Neuron (in vitro differentiated cells): Measurements from ENCODE around the gene CCDC61.

ENCODE experiments used
- H2AFZ ChIP-seq: one replicate; pipeline ENCODE4 v1.6.1; 2013; ENCODE audit warnings: low read depth, mild to moderate bottlenecking, inconsistent platforms, low read length, moderate library complexity
- H3K27me3 ChIP-seq: one replicate; pipeline ENCODE4 v1.6.1; 2013; ENCODE audit warnings: low read length; ENCODE audit not compliant: insufficient read depth
- H3K36me3 ChIP-seq: one replicate; pipeline ENCODE4 v1.6.1; 2013; ENCODE audit warnings: low read length; ENCODE audit not compliant: insufficient read depth
- H3K4me1 ChIP-seq: one replicate; pipeline ENCODE4 v1.6.1; 2013; ENCODE audit warnings: low read length; ENCODE audit not compliant: insufficient read depth
- H3K4me3 ChIP-seq: 2 replicates; pipeline ENCODE4 v1.5.1; 2013; ENCODE audit warnings: mild to moderate bottlenecking, low read length, moderate library complexity
- H3K9me3 ChIP-seq: one replicate; pipeline ENCODE4 v1.6.1; 2013; ENCODE audit warnings: low read length

CCDC61 gene, protein sequence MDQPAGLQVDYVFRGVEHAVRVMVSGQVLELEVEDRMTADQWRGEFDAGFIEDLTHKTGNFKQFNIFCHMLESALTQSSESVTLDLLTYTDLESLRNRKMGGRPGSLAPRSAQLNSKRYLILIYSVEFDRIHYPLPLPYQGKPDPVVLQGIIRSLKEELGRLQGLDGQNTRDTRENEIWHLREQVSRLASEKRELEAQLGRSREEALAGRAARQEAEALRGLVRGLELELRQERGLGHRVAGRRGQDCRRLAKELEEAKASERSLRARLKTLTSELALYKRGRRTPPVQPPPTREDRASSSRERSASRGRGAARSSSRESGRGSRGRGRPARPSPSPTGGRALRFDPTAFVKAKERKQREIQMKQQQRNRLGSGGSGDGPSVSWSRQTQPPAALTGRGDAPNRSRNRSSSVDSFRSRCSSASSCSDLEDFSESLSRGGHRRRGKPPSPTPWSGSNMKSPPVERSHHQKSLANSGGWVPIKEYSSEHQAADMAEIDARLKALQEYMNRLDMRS

DNA sequence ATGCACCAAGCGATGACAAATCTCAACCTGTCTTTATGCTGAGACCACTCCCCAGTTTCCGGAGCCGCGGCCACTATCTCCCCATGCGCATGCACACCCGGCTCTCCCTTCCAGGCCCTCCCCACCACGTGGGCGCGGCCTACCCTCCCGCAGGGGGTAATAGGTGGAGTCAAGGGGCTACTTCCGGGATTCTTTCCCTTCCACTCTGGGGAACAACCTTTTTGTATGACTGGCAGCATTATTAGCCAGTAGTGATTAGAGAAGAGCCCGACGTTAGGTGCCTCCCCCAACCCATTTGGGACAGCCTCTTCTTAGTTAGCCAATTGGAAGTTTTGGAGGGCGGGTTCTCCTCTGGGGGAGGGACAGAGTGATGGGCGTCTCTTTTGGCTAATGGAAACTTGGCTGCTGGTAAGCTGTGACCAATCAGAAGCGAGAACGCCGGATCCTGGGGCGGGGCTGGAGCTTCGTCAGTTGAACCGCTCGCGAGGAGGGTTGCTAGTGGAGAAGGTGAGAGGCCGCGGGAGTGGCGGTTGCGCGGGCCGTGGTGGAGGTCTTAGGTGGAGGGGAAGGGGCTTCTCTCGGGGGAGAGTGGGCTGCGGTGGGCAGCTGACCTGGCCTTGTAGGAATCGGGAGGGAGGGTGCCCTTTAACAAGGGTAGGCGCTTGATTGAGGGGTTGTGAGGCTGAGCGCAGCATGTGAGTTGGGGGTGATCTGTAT lies at the start of gene CCDC61:
Gene CCDC61 (plus strand): TSS at position 470 of the 717 bp plus-strand sequence. CDS start 7,552 bp downstream, outside the sequence.
- Histone ChIP-seq H3K9me3 (no peaks in the 10 kb centered on the region), H3K4me1 (peaks cover 14% of the 10 kb centered on the region), H3K27me3 (no peaks in the 10 kb centered on the region), H3K36me3 (peaks cover 3% of the 10 kb centered on the region), H3K4me3 (peak within 1 kb of the TSS; percentile 90), H2AFZ (peak within 1 kb of the TSS; percentile 37)

DNA sequence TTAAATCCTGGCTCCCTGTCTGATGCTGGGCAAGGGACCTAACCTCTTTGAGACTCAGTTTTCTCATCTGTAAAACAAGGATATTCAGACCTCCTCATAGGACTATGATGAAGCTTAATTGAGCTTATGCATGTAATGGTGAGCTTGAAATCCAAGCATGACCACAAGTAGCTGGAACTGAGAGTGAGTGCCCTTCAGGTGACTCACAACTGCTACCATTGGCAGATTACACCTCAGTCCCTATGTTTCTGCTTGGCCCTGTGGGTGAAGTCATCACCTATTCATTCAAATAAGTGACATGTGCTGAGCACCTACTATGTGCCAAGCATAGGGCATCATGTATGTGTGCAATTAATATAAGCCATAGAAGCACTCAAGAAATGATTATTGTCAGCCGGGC lies 47.3 kb upstream of the CCDC61 start:
- H3K36me3 ChIP-seq = peaks cover 70% of the 10 kb centered on the region
- H3K4me3 ChIP-seq = no peak overlapping the region
- no peaks in the 10 kb centered on the region for H3K9me3 ChIP-seq
- H2AFZ ChIP-seq = no peak overlapping the region
- no peaks in the 10 kb centered on the region for H3K27me3 ChIP-seq
- H3K4me1 ChIP-seq = peaks cover 11% of the 10 kb centered on the region

DNA sequence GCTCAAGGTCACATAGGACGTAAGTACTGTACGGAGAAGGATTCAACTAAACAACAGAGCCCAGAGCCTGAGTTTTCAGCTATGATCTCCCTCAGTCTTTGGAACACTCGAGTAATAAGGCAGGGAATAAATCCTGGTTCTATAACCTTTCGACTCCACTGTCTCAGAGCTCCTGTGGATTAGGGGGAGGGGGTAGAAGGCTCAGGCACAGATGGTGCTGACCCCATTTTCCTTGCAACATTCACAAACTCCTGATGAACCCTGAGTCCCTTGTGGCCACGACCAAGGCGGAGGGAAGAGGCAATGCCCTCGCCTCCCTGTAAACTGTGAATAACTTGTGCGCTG lies 43.0 kb upstream of the CCDC61 start:
- no peak overlapping the region for H2AFZ ChIP-seq
- no peaks in the 10 kb centered on the region for H3K9me3 ChIP-seq
- H3K4me3 ChIP-seq = no peak overlapping the region
- H3K27me3 ChIP-seq = no peaks in the 10 kb centered on the region
- H3K36me3 ChIP-seq = peaks cover 44% of the 10 kb centered on the region
- peaks cover 47% of the 10 kb centered on the region for H3K4me1 ChIP-seq

DNA sequence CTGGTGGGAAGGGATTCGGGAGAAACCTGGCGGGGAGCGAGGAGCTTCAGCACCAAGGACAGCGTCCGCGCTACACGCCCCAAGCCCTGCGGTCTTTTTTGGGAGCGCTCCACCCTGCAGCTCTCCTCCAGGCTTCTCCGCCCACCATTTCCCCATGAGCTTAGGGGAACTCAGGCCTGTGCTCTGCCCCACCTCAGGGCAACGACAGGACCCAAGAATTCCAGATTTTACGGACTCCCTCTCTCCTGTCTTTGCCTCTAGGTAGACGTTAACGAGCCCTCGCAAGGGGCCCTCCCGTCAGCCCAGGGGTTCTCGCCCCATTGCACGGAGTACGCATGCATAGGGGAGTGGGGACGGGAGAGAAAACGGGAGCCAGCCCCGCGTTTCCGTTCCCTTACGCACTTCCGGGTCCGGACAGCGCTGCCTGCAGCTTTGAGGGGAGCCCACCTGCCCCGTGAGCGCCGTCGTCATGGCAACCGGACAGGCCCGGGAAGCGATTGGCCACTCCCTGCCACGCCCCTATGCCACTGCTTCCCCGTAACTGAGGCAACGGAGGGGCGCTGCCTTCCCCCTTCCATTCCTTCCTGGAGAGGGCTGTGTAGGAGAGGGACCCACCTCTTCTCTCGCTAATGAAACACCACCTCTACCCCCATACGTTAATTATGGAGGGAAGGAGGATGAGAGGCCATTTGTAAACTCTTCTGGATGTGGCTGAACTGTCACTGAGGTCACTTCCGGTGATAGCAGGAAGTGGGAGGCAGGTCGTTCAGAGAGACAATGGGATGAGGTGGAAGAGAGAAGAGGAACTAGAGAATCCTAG lies 42.4 kb upstream of the CCDC61 start:
- Histone ChIP-seq H2AFZ (no peak overlapping the region), H3K9me3 (no peaks in the 10 kb centered on the region), H3K27me3 (no peaks in the 10 kb centered on the region), H3K4me3 (no peak overlapping the region), H3K36me3 (peaks cover 40% of the 10 kb centered on the region), H3K4me1 (peaks cover 47% of the 10 kb centered on the region)

DNA sequence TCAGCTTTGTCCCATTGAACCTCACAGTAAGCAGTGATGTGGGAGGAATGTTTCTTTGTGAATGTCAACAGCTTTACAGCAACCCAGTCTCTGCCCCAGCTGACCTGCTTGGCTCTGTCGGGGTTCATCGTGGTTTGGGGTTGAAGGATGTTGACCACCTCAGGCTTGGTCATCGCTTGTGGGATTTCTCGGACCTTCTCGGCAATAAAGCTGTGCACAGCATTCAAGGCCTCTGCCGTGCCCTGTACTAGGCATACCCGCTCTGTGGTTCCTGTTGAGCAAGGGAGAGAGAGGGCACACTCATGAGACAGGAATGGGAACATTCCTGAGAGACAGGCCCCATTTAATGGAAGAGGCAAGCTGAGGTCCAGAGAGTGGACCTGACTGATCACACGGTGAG lies 41.6 kb upstream of the CCDC61 start:
- H3K4me3 ChIP-seq = no peak overlapping the region

DNA sequence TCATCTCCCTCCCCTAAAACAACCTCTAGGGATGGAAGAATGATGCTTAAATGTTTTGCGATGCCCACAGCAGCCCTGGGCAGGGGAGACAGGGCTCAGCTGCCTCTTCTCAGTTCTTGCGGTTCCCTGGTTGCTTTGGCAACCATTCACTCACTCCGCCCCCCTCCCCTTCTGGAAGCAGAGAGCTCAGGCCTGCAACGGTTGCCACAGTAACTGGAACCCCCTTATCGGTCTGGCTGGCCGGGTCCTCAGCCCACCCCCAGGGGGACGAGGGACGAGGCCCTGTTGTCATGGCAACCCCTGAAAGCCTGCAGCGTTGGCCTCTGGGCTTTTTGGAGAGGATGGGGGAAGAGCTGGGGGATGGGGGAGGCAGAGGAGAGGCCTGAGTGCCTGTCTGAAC lies 41.1 kb upstream of the CCDC61 start:
- Histone ChIP-seq H2AFZ (no peak overlapping the region), H3K36me3 (peaks cover 47% of the 10 kb centered on the region), H3K27me3 (no peaks in the 10 kb centered on the region), H3K4me3 (no peak overlapping the region), H3K4me1 (peaks cover 47% of the 10 kb centered on the region), H3K9me3 (no peaks in the 10 kb centered on the region)

More for the DNA sequence above, 41.6 kb upstream of the CCDC61 start:
- H3K27me3 ChIP-seq = no peaks in the 10 kb centered on the region
- no peaks in the 10 kb centered on the region for H3K9me3 ChIP-seq
- H3K36me3 ChIP-seq = peaks cover 45% of the 10 kb centered on the region
- peaks cover 47% of the 10 kb centered on the region for H3K4me1 ChIP-seq
- no peak overlapping the region for H2AFZ ChIP-seq

DNA sequence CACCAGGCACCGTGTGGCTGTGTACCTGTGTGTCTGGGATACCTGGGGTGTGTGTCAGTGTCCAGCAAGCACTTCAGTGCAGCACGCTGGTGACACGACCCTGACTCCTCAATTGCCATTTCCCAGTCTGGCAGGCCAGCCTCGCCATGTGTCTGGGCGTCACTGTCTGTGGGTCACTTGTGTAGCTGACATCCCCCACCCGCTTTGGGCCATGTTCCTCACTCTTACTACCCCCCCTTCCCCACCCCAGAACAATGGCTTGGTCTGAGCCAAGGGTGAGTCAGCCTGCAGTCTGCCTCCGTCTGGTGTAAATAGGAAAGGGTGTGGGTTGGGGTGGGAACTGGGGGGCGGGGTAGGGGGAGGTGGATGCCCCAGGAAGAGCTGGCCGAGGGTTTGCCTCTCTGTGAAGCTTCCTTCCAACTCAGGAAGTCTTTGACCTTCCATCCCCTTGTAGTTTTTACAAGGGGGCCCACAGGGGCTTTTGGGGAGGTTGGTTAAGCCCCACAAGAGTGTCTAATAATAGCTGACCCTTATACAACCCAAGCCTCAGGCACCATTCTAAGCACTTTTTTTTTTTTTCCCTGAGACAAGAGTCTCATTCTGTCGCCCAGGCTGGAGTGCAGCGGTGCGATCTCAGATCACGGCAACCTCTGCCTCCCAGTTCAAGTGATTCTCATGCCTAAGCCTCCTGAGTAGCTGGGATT lies 39.2 kb upstream of the CCDC61 start:
- no peaks in the 10 kb centered on the region for H3K9me3 ChIP-seq
- H3K36me3 ChIP-seq = peaks cover 45% of the 10 kb centered on the region
- peaks cover 64% of the 10 kb centered on the region for H3K4me1 ChIP-seq
- H3K27me3 ChIP-seq = no peaks in the 10 kb centered on the region
- no peak overlapping the region for H2AFZ ChIP-seq
- H3K4me3 ChIP-seq = no peak overlapping the region

DNA sequence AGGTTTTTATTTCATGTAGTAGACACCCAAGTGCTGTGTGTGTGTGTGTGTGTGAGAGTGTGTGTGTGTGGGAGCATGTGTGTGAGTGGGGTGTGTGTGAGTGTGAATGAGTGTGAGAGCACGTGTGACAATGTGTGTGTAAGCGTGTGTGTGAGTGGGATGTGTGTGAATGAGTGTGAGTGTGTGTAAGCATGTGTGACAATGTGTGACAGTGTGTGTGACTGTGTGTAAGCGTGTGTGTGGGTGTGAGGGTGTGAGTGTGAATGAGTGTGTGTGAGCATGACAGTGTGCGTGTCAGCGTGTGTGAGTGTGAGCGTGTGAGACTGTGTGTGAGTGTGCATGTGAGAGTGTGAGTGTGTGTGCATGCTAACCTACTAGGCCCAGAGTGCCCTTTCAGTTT lies 36.9 kb upstream of the CCDC61 start:
- Histone ChIP-seq H3K9me3 (no peaks in the 10 kb centered on the region), H3K36me3 (peaks cover 42% of the 10 kb centered on the region), H3K4me1 (peaks cover 56% of the 10 kb centered on the region), H2AFZ (no peak overlapping the region), H3K4me3 (no peak overlapping the region), H3K27me3 (no peaks in the 10 kb centered on the region)

DNA sequence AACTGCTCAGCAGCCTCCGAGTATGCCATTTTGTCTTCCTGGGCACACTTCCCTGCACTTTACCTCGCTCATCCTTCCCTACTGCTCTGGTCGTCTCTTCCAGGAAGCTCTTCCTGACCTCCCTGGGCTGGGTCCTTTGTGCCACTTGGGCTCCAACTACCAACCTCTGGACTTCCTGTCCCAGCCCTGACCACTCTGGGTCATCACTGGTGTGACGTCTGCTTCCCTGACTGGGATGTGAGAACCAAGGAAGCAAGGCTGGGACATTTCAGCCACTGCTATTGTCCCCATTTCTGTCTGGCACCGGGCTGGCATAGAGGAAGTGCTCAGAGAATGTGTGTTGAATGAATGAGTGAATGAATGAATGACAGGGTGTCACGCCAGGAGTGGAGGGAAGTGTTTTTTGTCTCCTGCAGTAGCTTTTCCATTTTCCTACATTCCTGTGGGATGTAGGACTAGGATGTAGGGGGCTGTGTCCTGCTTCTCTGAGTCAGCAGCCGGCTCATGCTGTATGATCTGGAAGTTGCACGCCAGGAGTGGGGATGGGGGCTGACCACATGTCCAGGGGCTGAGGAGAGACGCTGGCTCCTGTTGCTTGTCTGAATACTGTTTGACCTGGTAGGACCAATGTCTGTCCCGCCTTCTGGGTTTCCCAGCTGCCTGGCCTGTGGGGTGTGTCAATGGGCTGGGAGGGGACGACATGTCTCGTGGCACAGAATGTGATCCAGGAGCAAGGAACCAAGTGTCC lies 36.3 kb upstream of the CCDC61 start:
- Histone ChIP-seq H3K36me3 (peaks cover 37% of the 10 kb centered on the region), H3K4me1 (peaks cover 50% of the 10 kb centered on the region), H2AFZ (no peak overlapping the region), H3K4me3 (no peak overlapping the region), H3K9me3 (no peaks in the 10 kb centered on the region), H3K27me3 (no peaks in the 10 kb centered on the region)

DNA sequence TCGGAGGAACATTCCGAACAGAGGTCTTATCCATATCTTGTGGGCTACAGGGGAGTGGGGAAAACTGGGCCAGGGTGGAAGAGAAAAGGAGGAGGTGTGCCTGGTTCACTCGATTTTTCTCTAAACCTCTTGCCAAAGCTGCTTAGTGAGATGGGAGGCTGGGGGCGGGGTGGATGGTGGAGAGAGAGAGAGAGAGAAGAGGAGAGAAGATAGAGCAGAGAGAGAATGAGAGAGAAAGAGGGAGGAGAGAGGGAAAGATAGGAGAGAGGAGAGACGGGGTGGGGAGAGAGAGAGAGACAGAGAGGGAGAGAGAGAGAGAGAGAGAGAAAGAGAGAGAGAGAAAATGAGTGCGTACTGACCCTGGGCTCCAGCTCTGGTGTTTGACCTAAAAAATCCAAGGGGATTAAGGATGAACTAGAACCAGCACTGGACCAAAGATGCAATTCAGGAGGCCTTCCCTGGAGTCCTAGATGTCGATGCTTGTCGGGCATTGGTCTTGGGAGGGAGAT lies 35.7 kb upstream of the CCDC61 start:
- Histone ChIP-seq H3K4me3 (no peak overlapping the region), H3K36me3 (peaks cover 40% of the 10 kb centered on the region), H2AFZ (no peak overlapping the region), H3K4me1 (peaks cover 47% of the 10 kb centered on the region), H3K9me3 (no peaks in the 10 kb centered on the region), H3K27me3 (no peaks in the 10 kb centered on the region)

DNA sequence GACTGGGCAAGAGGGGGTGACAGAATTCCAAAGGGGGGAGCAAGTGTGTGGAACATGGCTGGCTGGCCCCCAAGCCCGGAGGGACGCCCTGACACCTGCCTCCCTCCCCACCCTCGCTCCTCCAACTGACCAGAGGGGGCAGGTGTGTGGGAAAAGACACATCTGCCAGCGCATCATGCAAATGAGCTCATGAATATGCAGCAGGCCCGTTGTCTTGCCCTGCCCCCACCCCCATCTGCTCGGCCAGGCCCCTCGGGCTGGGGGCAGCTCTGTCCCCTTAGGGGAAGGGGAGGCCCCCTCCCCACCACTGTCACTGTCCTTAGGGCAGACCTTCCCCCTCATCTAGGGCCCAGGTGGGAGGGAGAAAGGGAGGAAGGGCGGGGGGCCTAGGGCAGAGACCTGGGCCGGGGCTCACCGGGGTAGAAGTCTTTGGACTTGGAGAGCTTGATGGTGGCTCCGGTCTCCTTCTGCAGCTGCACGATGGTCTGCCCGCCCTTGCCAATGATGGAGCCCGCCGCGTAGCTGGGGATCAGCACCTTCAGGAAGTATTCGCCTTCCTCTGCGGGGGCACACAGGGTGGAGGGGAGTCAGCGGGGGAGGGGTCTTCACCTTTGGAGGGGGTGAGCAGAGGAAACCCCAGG lies 34.6 kb upstream of the CCDC61 start:
- no peak overlapping the region for H3K4me3 ChIP-seq
- H3K9me3 ChIP-seq = no peaks in the 10 kb centered on the region
- H2AFZ ChIP-seq = no peak overlapping the region
- H3K27me3 ChIP-seq = no peaks in the 10 kb centered on the region
- H3K4me1 ChIP-seq = peaks cover 36% of the 10 kb centered on the region
- peaks cover 46% of the 10 kb centered on the region for H3K36me3 ChIP-seq
